Measurements from ENCODE around the gene TMCC2. TPM values are rescaled to one million over a fixed set of nuclear protein-coding genes. Genes with fewer than 3 reads are reported as not detected.

TMCC2 gene
- total RNA-seq, 6 donors from 2014 or later: 1.3 to 7.2 (median 3.8) TPM

DNA sequence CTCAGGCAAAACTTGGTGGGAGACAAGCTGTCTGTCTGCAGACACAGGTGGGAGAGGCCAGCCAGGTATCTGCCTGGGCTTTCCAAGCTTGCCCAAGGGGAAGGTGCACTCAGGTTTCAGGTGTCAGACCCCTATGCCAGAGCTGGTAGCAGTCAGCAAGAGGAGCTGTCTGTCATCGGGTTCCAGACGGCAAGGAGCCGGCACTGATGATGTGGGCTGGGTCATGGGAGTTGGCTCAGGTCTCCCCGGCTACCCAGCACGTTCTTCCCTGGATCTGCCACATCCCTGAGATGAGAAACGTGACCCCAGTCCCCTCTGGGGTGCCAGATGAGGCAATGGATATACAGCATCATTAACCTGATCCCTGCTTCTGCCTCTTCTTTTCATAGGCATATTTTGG lies 23.0 kb downstream of the TMCC2 start:
- no peak overlapping the region for H3K4me3 ChIP-seq
- TF ChIP-seq POLR2AphosphoS5 (IDR thresholded peaks at IDR 0.05) (no peak), EP300 (IDR thresholded peaks at IDR 0.05) (no peak), POLR2A (IDR thresholded peaks at IDR 0.05) (no peak)
- TF ChIP-seq, protein P1, sequence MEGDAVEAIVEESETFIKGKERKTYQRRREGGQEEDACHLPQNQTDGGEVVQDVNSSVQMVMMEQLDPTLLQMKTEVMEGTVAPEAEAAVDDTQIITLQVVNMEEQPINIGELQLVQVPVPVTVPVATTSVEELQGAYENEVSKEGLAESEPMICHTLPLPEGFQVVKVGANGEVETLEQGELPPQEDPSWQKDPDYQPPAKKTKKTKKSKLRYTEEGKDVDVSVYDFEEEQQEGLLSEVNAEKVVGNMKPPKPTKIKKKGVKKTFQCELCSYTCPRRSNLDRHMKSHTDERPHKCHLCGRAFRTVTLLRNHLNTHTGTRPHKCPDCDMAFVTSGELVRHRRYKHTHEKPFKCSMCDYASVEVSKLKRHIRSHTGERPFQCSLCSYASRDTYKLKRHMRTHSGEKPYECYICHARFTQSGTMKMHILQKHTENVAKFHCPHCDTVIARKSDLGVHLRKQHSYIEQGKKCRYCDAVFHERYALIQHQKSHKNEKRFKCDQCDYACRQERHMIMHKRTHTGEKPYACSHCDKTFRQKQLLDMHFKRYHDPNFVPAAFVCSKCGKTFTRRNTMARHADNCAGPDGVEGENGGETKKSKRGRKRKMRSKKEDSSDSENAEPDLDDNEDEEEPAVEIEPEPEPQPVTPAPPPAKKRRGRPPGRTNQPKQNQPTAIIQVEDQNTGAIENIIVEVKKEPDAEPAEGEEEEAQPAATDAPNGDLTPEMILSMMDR (IDR thresholded peaks at IDR 0.05): no peak
- H3K27me3 ChIP-seq: no peaks in the 10 kb centered on the region
- DNase-seq (no peak), ATAC-seq (ENCODE audit: low FRiP score in 2 of 2) (no peak)
- peak overlapping the region in 1 of 4 donors; percentile 65 for H3K27ac ChIP-seq
- no peaks in the 10 kb centered on the region for H3K9me3 ChIP-seq
- H3K4me1 ChIP-seq: peaks cover 30 to 38% (median 35%) of the 10 kb centered on the region in 4 donors
- H3K36me3 ChIP-seq: no peaks in the 10 kb centered on the region
- 58 to 81% methylated on average over 4 to 6 of the region's 6 CpGs for WGBS, 2 donors

DNA sequence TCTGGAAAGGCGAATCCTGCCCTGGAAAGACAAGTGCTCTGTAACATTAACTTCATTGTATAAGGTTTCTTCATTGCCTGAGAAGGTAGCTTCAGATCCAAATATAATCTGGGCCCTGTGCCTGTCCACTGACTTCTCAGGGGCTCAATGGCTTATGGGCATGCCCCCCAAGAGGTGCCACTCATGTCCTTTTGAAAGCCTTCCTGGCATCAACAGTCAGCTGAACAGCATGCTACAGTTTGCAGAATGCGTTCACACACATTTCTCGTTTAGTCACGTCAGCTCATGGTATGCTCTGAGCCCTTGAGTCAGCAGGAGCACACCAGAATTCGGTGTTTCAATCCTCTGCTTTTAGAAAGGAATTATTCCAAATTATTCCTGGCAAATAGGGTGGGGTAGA lies 23.8 kb downstream of the TMCC2 start:
- TF ChIP-seq POLR2A (IDR thresholded peaks at IDR 0.05): no peak
- TF ChIP-seq POLR2AphosphoS5 (IDR thresholded peaks at IDR 0.05): no peak
- TF ChIP-seq EP300 (IDR thresholded peaks at IDR 0.05): no peak
- TF ChIP-seq, protein P1 (IDR thresholded peaks at IDR 0.05): no peak
- H3K27me3 ChIP-seq: no peaks in the 10 kb centered on the region
- peaks cover 30 to 43% (median 41%) of the 10 kb centered on the region in 4 donors for H3K4me1 ChIP-seq
- DNase-seq (no peak), ATAC-seq (ENCODE audit: low FRiP score in 2 of 2) (no peak)
- H3K9me3 ChIP-seq: no peaks in the 10 kb centered on the region
- no peak overlapping the region for H3K4me3 ChIP-seq
- WGBS, 2 donors: 83 to 92% methylated on average over 5 of the region's 5 CpGs
- H3K36me3 ChIP-seq: no peaks in the 10 kb centered on the region
- H3K27ac ChIP-seq: no peak overlapping the region

DNA sequence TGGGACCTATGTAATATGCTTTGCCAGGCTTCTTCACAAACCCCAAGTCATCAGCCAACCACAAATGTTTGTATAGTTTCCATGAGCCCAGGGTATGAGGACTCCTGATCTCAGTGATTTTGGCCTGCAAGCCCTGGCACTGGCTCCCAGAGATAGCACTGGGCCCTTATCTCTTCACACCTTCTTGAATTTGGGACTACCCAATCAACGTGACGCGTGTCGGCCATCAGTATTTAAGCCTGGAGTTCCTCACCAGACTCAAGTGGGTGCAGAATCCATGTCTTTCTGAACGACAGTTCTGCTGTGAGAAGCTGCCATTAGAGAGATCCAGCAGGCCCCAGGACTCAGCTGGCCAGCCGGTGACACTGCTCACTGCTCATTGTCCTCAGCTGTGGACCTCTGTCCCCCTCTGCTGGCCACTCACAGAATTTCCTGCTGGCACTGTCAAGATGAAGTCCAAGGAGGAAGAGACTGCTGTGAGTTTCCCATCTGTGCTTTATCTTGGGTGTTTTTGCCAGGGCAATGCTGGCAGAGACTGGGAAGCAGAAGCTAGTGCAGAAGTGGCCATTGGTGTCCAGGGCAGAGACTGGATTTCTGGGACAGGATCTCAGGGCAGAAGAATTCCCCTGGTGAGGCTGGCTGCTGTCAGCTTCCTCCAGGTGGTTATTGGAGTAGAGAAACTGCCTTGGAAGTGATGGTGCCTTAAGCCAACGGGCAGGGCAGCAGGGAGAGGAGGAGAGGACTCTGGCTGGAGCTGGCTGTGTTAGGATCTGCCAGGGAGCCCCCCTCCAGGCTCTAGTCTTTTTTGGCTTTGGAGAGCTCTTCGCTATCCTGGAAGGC lies 28.4 kb downstream of the TMCC2 start:
- Histone ChIP-seq H3K27me3 (no peaks in the 10 kb centered on the region), H3K9me3 (no peaks in the 10 kb centered on the region), H3K4me1 (peaks cover 20 to 28% (median 27%) of the 10 kb centered on the region in 4 donors), H3K27ac (peak overlapping the region in 1 of 4 donors; percentile 45), H3K36me3 (no peaks in the 10 kb centered on the region), H3K4me3 (no peak overlapping the region)
- DNase-seq (peak in 1 of 2 donors; percentile 91), ATAC-seq (ENCODE audit: low FRiP score in 2 of 2) (peak; percentile 93 to 95)
- WGBS, 2 donors: 33 to 34% methylated on average over 3 to 8 of the region's 8 CpGs
- TF ChIP-seq EP300 (IDR thresholded peaks at IDR 0.05) (no peak), POLR2AphosphoS5 (IDR thresholded peaks at IDR 0.05) (peak in 1 of 2 donors; percentile 22), POLR2A (IDR thresholded peaks at IDR 0.05) (no peak)
- TF ChIP-seq, protein P1 (IDR thresholded peaks at IDR 0.05): peak; percentile 95 to 98 (median 96)

DNA sequence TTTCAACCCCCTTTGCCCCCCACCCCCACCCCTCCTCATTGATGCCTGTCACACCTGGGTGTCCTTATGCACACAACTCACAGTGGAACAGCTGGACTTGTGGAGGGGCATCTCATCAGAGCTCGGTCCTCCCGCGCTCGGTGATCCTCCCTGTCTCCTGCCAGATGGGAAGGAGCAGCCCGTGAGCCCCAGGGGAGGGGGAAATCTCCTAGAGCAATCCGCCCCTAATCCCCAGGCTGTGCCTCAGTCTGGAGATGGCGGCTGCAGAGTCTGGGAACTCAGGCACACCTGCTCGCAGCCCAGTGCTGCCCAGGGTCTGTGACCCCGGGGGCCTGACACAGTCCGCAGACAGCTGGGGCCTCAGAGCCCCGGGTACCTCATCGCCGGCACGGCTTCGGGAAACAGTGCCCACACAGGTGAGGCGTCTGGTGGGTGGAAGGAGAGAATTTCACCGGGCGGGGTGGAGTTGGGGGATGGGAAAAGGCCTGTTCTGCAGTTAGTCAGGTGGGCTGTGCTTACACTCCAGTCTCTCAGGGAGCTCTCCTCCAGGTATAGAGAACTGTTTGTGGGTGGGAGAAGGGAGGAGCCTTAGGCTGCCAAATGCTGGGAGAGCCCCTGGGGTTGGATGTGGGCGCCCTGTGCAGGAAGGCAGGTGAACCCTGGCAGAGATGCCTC lies 29.3 kb downstream of the TMCC2 start:
- H3K36me3 ChIP-seq: no peaks in the 10 kb centered on the region
- H3K9me3 ChIP-seq: no peaks in the 10 kb centered on the region
- TF ChIP-seq POLR2A (IDR thresholded peaks at IDR 0.05) (no peak), POLR2AphosphoS5 (IDR thresholded peaks at IDR 0.05) (no peak), EP300 (IDR thresholded peaks at IDR 0.05) (no peak)
- TF ChIP-seq, protein P1 (IDR thresholded peaks at IDR 0.05): no peak
- ATAC-seq (ENCODE audit: low FRiP score in 2 of 2) (no peak), DNase-seq (no peak)
- no peak overlapping the region for H3K4me3 ChIP-seq
- H3K27ac ChIP-seq: no peak overlapping the region
- H3K4me1 ChIP-seq: peaks cover 22 to 38% (median 33%) of the 10 kb centered on the region in 4 donors
- H3K27me3 ChIP-seq: no peaks in the 10 kb centered on the region
- 93 to 98% methylated on average over 8 to 15 of the region's 19 CpGs for WGBS, 2 donors

All from upper lobe of left lung (tissue), 6 donors.